GM18858 (cell line): ENCODE measurements around the gene CACNA1D.
A peak's percentile ranks its signal among the peaks of the same experiment; 100 is the strongest.

Experiments used
- ATAC-seq: cut with Tn5 transposase; IDR thresholded peaks from one replicate; pipeline ENCODE4 v1.9.1; 2021; ENCODE audit not compliant: unreplicated experiment

Gene CACNA1D

DNA sequence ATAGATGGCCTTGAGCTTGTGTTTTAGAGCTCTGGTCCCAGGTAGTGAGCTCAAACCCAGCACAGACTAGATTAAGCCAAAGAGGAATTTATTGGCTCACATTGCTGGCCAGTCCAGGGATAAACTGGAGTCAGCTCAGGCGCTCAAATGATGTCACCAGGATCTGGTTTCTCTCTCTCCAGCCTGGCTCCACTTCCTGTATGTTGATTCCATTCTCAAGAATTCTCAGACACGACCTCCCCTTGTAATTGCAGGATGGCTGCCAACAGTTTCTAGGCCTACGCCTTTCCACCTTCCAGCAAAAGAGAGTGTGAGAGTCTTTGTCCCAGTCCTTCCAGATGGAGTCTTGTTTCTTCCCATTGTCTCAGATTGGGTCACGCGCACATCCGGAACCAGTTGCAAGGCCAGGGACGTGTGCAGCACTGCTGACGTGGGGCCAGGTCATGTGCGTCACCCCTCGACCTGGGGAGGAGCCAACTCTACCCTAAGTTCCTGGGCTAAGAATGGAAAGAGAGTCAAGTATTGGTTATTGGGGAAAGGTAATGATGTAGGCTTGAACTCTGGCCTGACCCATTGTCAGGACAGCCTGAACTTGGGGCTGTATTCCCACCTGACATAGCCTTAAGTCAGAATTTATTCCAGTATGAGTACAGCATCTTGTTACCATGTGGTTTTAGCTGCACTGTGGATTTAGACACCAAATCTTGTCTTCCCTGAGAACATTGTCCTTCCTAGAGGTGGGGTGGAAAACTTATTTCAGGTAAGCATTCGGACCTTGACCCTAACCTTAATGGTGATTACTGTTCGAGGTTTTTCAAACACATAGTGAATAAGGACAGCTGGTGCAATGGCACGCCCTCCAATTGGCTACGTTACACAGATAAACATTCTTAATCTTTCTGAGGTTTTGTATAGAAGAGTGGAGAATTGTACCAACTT, 31.6 kb downstream of the CACNA1D start:
- ATAC-seq: no peak

DNA sequence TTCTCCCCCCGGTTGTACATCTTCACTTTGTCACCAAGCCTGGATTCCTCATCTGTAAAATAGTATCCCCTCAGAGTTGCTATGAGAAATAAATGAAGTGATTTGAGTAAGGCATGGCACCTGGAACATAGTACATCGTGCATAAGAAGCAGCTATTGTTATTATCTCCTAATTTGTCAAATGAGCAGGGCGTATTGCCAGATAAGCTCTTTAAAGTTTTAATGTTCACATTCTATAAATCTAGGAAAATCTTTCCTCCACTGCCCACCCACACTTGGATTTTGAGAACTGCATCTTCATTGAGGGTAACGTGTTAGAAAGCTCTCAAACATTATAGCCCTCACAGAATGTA, 32.3 kb downstream of the CACNA1D start:
- ATAC-seq: no peak

DNA sequence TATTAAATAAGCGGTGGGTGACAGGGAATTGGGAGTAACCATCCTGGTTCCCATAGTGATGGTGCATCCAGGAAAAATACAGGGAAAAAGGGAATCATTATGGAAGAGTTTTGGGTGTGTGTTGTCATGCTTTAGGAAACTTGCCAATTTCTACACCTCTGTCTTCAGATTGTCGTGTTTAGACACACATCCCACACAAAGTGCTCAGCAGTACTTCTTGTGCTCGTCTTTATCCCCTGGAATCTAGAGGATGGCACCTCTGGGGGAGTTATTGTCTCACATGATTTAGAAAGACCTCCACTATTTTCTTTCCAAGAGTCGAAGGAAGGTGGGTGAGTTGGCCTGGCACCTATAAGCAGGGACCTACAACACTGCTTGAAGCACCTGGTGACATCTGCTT, 35.8 kb downstream of the CACNA1D start:
- ATAC-seq: no peak

DNA sequence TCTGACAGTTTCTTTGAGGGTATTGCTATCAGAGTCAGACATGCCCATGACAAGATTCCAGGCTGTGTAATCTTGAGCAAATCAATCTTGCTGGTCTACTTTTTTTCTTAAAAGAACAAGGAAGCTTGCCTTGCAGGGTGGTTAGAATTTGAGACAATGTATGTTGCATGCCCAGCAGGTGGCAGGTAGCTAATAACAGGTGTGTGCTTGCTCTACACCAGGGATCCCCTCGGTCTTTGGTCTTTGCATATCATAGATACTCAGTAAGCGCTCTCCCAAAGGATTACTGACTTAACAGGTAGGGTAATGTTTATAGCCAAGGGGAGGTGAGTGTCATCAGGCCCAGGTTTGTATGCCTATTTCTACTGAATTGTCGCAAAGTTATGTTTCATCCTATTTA, 37.3 kb downstream of the CACNA1D start:
- ATAC-seq: no peak

DNA sequence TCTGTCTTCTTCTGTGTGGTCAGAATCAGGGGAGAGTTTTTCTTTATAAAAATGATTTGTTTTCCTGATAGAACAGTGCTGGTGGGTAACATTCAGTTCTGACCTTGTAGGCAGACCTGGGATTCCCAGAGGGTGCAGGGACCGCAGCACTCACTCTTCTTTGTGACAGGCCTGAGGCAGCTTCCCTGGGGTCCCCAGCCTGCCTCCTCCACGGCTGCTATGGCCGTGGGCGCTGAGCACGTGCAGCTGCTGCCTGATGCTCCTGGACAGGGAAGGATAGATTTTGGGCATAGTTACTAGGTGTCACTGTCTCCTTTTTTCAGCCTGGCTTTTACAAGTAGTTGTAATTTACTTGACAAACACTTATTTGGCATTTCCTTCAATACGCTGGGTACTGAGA, 39.1 kb downstream of the CACNA1D start:
- no peak for ATAC-seq

DNA sequence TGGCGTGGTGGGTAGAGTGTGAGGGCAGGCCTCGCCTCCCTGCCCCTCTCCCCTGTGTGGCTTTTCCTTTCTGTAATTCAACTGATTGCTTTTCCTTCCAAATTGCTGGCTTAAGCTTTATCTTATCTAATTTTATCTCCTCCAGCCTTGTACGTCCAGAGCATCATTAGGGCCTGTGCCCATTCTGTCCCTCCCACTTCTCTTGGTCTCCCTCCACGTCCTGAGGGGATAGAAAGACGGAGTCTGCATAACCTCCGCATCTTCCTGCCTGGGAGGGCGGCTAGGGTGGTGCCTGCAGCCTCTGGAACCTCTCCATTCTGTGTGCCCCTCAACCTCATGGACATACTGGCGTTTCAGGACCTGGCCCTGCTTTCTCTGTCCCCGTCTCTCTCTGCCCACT, 39.8 kb downstream of the CACNA1D start:
- no peak for ATAC-seq

DNA sequence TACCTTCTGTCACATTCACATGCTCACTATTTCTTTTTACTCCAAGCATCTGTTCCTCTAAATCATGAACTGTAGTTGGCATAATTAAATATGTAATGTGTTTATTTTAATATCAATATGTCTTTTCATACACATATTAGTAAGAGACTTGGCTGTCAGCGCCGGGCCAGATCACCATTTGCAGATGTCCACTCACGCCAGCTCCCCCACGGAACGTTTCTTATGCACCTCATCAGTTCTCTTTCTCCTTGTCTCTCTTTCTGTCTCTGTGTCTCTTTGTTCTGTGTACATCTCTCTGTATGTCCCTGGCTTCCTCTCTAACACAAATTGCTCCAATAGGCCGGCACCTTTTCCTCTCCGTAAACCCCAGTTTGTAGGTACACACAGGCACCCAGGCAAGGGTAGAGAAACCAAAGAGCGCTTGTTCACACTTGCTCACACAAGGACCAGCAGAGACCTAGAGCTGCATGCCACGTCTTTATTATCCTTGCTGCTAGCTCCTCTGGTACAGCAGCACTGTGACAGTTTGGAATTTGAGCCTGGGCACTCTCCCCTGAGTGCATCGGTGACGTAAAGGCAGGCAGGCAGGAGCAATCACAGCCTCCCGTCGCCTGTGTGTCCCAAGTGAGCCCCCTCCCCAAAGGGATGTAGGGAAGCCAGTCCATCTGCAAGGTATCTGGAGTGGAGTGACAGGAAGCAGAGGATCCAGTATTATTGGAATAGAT, 40.4 kb downstream of the CACNA1D start:
- ATAC-seq: no peak

DNA sequence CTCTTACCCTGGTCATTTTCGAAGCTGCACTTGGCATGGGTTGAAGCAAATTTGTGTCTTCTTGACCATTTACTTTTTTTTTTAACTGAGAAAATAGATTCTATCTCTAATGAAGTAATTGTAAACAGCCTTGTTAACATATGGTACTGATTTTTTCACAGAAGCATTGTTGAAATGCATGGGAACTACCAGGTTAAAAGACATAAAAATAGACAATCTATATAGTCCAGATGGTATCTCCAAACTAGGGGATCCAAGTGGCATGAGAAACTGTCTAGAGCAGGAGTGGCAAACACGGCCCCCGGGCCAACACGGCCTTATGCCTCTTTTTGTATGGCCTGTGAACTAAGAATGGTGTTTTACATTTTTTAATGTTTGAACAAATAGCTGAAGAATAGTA, 41.9 kb downstream of the CACNA1D start:
- no peak for ATAC-seq

DNA sequence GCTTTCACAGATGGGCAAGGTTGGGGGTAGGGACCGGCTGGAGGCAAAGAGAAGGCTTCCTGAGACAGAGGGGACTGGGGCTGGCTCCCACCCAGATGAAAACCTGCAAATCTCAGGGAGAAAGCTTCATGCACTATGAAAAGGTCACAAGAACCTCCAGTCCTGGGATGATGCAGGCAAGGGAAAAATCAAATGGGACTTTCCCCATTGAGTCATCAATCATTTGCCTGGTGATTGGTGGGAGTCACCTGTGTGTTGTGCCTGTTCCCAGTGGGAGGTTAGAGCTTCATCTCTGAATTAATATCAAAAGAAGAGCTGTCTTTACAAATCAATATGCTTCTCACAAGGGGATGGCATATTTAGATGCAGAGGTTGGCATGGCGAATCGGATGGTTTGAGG, 49.9 kb downstream of the CACNA1D start:
- no peak for ATAC-seq

DNA sequence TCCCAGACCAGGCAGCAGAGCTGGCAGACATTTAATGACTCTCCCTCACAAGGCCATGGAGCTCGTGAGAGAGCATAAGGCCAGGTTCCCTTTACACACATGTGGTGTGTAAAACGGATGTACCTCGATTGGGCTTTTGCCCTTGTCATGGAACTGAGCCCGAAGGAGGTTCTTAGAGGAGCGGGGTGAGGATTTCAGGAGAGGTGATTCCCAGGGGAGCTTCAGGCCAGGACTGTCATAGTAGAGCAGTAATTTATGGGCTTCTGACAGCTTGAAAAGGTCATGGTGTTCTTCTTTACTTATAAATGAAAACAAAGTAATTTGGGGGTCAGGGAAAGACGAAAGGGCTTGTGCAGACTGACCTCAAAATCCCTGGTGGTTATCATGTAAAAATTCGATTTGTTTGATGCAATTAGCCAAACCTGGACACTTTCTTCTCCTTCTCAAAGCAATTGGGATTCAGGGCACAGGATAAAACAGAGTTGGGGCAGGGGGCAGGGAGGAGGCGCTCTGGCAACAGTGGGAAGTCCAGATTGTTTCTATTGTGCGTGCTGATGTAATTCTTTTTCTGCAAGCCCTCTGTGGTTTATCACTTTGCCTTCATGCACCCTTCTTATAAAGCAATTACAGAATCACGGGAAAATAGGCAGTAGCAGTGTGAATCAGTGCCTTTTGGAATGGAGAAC, 51.0 kb downstream of the CACNA1D start:
- no peak for ATAC-seq

DNA sequence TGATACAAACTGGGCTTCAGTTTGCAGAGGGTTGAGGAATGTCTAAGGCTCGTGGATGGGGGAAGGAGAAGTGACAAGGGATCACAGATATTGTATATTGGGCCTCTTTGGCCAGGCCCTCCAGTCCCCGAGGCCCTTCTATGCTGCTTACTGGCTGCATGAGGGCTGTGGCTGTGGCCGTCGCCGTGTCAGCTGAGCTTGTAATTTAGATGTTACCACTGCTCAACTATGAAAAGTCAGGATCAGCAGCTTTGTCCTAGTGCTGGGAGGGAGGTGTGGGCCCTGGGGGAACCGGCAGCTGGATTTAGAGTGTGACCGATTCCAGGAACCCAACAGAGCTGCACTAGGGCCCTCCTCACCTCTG, 51.6 kb downstream of the CACNA1D start:
- ATAC-seq: no peak

DNA sequence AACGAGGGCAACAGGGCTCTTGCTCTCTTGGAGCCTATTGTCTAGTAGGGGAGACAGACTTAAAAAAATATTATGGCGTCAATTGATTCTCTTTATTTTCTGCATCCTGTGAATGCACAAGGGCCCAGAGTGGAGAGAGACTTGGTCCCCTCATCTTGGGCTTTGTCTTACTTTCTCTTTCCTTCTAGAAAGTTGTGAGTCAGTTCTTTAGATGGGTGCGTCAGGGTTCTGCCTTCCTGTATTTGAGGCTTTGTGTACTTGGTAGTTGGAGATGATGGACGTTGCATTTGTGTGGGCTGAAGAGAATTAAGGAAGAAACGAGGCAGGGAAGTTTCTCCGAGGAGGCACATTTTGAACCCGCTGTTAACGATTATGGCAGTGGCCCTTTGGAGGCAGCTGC, 52.9 kb downstream of the CACNA1D start:
- no peak for ATAC-seq

DNA sequence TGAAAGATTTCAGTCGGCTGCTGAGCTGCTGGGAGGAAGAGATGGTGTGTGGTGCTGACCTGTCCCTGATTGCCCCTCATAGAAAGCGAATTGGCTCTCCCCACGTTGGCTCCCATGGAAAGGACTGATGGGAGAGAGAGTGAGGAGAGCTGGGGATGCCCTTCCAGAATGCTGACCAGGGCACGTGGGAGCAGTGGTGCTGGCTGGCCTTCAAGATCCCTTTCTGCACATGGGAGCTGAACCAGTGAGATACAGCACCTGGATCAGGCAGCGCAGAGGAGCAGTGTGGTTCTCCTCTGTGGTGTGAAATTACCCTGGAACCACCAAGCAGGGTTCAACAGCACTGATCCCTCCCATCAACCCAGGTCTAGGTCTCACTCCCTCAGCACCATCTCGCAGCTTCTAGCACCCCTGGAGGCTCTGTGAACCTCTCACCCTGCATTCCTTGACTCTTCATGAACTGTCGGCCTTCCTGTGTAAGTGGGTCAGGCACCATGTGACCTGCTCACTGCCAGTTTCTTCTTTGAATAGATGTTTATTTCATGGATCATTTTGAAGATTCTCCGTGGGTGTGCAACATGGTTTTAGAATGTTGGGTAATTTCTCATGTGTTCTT, 55.7 kb downstream of the CACNA1D start:
- ATAC-seq: no peak

DNA sequence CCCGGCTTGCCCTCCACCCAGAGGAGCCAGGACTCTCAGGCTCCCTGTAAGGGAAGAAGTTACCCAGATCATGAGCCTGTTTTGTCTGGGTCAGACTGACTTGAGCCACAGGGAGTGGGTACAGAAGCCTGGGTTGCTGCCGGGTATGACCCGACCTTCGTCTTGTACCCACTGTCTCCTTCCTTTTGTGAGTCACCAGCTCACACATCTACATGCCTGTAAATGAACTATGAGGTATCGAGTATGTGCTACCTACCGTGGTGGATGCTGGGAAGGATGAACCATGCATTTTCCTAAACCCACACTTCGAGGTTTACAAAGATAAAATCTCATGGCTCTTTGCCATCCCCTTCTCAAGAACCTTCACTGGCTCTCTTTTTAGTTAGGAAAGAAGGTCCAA, 56.9 kb downstream of the CACNA1D start:
- ATAC-seq: no peak

DNA sequence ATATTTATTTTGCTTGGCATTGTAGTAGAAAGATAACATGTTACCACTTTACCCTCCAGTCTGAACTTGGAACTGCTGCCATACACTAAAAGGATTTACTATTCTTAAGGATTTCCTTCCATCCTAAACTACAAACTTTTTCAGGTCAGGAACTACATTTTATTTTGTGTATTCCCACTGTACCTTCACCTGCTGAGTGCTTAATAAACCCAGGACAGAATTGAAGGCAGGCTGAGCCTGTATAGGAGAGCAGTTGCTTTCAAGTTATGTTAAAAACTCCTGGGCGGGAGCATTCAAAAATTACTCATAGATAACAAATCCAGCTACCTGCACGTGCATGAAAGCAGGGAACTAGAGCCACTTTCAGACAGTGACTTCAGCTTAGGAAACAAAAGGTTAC, 58.3 kb downstream of the CACNA1D start:
- no peak for ATAC-seq

DNA sequence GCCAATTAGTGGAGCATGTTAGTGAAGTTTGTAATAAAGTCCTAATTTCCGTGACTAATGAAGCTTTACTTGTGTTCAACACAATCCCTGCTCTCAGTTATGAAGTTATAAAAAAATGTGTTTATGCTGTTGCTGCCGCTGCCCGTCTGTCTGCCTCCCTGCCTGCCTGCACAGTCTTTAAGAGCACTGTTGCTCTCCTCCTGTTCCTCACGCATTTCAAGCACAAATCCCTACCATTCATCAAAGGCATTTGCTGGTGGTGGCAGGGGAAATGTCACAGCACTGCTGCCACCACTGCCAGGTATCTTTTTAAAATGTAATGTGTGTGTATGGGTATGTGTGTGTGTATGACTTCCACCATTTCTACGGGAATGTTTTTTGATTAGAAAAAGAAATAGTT, 58.8 kb downstream of the CACNA1D start:
- no peak for ATAC-seq

DNA sequence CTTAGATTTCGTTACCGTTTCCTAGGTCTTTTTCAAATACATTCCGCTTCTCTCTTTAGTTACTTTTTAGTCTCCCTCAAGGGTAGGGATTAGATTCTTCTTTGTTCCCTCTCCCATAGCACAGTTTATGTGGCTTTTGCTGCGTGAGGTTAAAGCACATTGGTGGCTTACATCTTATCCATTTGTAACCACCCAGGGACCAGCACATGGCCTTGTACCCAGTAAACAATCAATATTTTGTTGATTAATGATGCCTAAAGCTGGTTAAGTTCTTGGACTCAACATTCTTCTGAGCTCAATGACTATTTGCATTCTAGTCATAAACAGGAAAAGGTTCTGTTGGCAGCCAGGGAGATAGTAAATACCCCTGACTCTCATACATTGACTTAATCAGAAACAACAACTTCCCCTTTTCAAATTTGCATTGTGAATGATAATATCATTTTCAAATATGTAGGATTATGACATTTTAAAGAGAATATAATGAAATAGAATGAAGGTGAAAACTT, 60.2 kb downstream of the CACNA1D start:
- peak; percentile 76 for ATAC-seq

DNA sequence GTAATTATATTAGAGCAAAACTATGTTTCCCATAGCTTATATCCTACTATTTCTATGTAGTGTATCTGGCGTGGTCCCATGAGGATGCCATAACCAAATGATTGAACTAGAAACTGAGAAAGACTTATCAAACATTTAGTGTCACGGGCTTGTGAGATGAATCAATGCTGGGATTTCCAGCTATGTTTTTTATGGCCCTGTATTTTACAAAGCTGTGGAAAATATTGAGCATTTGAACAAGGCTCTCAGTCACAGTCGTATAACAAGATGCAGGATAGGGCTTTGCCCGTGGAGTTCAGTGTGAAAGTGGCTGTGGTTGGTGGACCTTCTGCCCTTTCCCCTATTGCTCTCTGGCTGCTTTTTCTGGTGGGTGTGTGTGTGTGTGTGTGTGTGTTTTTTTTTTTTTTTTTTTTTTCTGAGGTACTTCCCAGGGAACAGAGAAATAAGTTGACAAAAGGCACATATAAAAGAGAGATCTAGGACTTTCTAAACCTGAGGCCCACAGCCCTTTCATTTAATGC, 60.7 kb downstream of the CACNA1D start:
- ATAC-seq: peak; percentile 57

DNA sequence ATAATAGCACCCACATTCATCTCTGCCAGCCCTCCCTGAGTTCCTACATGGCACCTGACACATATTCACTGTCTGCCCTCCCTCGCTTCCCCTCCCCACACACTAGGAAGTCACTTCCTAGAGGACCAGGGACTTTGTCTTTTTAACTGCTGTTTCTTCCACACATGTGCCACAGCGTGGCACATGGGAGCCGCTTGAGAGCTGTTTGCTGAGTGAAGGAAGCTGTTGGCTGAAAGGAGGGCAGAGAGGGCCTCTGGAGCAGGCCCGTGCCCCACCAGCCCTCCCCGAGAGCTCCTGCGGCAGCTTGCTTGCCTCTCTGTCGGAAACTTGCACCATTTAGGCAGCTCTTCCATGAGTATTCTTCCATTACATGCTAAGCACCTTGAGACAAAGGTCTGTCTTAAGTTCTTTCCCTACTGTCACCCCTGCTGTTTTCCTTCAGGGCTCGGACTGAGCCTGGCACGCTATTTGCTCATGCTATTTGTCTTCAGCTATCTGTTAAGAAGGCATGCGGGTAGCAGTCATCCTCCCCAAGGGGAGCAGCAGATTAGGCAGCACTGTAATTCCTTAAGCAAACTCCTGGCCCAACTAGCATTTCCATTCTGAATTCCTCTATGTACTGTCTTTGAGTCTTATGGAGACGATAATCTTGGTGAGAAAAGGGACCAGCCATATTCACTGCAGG, 72.2 kb downstream of the CACNA1D start:
- no peak for ATAC-seq

DNA sequence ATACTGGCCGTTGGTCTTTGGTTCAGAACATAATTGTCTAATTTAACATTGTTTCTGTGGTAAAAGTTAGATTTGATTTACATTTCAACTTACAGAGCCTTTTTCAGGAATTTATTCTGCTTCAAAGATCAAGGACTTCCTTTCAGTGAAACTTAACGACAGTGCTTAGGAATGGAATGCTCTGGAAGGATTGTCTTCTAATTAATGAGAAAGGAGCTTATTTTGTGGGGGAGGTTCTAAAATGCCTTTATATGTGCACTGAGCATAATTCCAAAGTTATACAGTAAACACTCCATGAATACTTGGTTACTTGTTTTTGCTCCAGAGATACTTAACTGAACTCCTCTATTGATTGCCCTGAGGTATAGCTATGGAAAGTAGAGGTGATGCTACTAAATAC, 75.7 kb downstream of the CACNA1D start:
- no peak for ATAC-seq

DNA sequence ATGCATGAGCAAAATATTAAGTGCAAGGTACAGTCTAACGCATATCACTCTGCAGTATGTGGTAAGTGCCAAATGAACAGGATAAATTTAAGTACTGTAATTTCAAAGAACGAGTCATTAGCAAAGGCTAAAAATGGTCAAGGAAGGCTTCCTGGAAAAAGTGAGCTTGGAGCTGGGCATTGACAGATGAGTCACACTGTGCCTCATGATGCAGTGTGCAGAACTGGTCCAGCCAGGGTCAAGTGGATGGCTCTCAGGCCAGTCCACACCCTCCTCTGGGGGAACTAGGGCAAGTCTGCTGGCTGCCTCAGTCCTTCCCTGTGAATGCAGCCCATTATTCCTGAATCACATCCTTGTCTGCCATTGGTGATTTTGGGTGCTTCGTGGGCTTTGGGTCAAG, 76.3 kb downstream of the CACNA1D start:
- no peak for ATAC-seq
